ENCODE data around the gene FIGNL1.
A peak's percentile ranks its signal among the peaks of the same experiment; 100 is the strongest.

FIGNL1 gene

GRCh38 chr7:50426280-50427045 is 23.7 kb downstream of the FIGNL1 start:
- DNase-seq, result no peak

GRCh38 chr7:50425318-50425717 is 24.8 kb downstream of the FIGNL1 start:
- no peak for DNase-seq

GRCh38 chr7:50423860-50424259 is 26.3 kb downstream of the FIGNL1 start:
- DNase-seq, result no peak

GRCh38 chr7:50422858-50423257 is 27.3 kb downstream of the FIGNL1 start:
- no peak for DNase-seq

- DNase-seq, result no peak
Observed at GRCh38 chr7:50421043-50421442, 29.1 kb downstream of the FIGNL1 start.

- DNase-seq, result no peak
Observed at GRCh38 chr7:50418526-50419290, 31.4 kb downstream of the FIGNL1 start.

- peak; percentile 79 for DNase-seq
Observed at GRCh38 chr7:50418086-50418515, 32.0 kb downstream of the FIGNL1 start.

- no peak for DNase-seq
Observed at GRCh38 chr7:50416527-50417182, 33.5 kb downstream of the FIGNL1 start.

- DNase-seq, result no peak
Observed at GRCh38 chr7:50415844-50416364, 34.2 kb downstream of the FIGNL1 start.

GRCh38 chr7:50413561-50413960 is 36.6 kb downstream of the FIGNL1 start:
- DNase-seq, result no peak

- DNase-seq, result no peak
Observed at GRCh38 chr7:50412973-50413372, 37.2 kb downstream of the FIGNL1 start.

GRCh38 chr7:50411332-50411731 is 38.8 kb downstream of the FIGNL1 start:
- no peak for DNase-seq

GRCh38 chr7:50409856-50410745 is 40.0 kb downstream of the FIGNL1 start:
- DNase-seq, result no peak

- DNase-seq, result no peak
Observed at GRCh38 chr7:50406935-50407334, 43.2 kb downstream of the FIGNL1 start.

GRCh38 chr7:50405221-50405620 is 44.9 kb downstream of the FIGNL1 start:
- no peak for DNase-seq

GRCh38 chr7:50404392-50404791 is 45.8 kb downstream of the FIGNL1 start:
- no peak for DNase-seq

- no peak for DNase-seq
Observed at GRCh38 chr7:50400114-50400513, 50.0 kb downstream of the FIGNL1 start.

GRCh38 chr7:50399635-50400034 is 50.5 kb downstream of the FIGNL1 start:
- no peak for DNase-seq

GRCh38 chr7:50399206-50399605 is 50.9 kb downstream of the FIGNL1 start:
- no peak for DNase-seq

- no peak for DNase-seq
Observed at GRCh38 chr7:50397971-50398324, 52.2 kb downstream of the FIGNL1 start.

GRCh38 chr7:50397320-50397970 is 52.7 kb downstream of the FIGNL1 start:
- peak; percentile 67 for DNase-seq

GRCh38 chr7:50396856-50397255 is 53.3 kb downstream of the FIGNL1 start:
- DNase-seq, result peak; percentile 37

Measured in CD4-positive, alpha-beta T cell treated with Interleukin-21 for 1 hour (primary cell).